HG03097 (cell line): ENCODE results near the gene MRPL57.
A peak's percentile ranks its signal among the peaks of the same experiment; 100 is the strongest.
"Not testable (repeated sequence)": the region's sequence is repeated elsewhere in the genome, so short reads cannot be mapped to it uniquely, and the experiment has no call there.

ENCODE experiments used
- ATAC-seq: cut with Tn5 transposase; IDR thresholded peaks from one replicate; pipeline ENCODE4 v1.9.1; 2021; ENCODE audit not compliant: unreplicated experiment, low FRiP score

MRPL57 gene

DNA sequence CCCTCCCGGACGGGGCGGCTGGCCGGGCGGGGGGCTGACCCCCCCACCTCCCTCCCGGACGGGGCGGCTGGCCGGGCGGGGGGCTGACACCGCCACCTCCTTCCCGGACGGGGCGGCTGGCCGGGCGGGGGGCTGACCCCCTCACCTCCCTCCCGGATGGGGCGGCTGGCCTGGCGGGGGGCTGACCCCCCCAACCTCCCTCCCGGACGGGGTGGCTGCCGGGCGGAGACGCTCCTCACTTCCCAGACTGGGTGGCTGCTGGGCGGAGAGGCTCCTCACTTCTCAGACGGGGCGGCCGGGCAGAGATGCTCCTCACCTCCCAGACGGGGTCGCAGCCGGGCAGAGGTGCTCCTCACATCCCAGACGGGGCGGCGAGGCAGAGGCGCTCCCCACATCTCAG lies 10.0 kb downstream of the MRPL57 start:
- not testable (repeated sequence) for ATAC-seq

DNA sequence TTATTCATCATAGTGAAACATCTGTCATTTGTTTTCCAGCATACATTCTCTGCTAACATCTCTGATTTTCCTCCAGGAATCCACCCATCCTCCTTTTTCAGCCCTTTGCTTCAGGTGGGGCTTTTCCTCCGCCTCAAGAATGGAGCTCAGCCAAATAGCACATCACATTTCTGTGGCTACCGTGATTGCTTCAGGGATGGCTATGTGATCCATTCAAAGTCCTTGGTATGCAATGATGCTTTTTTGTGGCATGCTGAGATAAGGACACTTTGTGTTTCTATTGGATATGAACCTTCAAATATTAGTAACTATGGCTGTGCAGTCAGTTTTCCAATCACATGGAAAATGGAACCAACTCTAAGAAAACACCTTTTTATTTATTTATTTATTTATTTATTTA lies 18.3 kb downstream of the MRPL57 start:
- not testable (repeated sequence) for ATAC-seq

GRCh38 chr13:21197606-21198225 lies 21.3 kb downstream of the MRPL57 start:
- not testable (repeated sequence) for ATAC-seq

- not testable (repeated sequence) for ATAC-seq
These were observed 21.9 kb downstream of the MRPL57 start for GRCh38 chr13:21198391-21198790.

DNA sequence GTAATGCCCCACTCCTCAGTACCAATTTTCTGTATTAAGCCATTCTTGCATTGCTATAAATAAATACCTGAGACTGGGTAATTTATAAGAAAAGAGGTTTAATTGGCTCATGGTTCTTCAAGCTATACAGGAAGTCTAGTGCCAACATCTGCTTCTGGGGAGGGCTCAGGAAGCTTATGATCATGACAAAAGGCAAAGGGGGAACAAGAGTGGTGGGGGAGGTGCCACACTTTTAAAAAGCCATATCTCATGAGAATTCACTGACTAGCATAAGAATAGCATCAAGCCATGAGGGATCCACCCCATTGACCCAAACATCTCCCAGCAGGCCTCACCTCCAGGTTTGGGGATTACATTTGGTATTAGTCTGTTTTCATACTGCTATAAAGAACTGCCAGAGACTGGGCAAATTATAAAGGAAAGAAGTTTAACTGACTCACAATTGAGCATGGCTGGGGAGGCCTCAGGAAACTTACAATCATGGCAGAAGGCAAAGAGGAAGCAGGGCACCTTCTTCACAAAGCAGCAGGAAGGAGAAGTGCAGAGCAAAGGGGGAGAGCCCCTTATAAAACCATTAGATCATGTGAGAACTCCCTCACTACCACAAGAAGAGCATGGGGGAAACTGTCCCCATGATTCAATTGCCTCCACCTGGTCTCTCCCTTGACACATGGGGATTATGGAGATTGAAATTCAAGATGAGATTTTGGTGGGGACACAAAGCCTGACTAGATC lies 25.2 kb downstream of the MRPL57 start:
- ATAC-seq = not testable (repeated sequence)

GRCh38 chr13:21202767-21203531 lies 26.5 kb downstream of the MRPL57 start:
- ATAC-seq = no peak

DNA sequence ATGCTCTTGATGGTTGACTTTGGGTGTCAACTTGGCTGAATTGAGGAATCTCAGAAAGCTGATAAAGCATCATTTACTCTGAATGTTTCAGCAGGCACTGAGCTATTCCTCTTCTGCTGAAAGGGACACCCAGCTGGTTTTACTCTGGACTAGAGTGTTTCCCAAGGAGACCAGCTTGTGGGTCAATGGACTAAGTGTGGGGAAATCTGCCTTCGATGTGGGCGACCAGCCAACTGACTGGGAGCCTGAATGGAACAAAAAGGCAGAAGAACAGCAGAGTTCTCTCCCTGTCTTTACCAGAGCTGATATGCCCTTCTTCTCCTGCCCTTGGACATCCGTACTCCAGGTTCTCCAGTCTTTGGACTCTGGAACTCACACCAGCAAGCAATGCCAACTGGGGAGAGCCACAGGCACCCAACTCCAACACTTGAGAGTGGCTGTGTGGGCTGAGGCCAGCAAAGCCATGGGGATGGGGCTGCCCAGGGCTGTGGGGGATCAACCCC lies 32.2 kb downstream of the MRPL57 start:
- no peak for ATAC-seq

DNA sequence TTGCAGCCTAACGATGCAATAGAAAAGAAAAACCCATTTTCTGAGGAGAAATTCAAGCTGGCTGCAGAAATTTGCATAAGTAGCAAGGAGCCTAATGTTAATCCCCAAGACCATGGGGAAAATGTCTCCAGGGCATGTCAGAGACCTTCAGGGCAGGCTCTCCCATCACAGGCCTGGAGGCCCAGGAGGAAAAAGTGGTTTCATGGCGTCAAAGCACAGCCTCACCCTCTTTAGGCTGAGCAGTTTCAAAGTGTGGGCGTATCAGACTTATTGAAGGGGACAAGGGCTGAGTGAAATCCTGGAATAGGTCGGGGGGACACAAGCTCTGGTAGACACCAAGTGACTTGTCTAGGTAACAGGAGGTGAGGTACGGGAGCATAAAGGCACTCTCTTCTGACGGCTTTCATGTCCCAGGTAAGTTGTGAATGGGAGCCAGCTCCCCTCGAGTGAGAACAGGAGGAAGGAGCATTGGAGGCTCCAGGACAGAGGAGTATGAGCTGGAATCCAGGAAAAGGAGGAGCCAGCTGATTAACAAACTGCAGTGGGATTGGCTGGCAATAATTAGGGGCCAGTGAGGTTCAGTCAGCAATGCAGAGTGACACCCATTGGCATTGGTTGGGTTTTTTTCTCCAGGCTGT lies 35.8 kb downstream of the MRPL57 start:
- ATAC-seq = no peak

GRCh38 chr13:21215419-21215818 lies 39.0 kb downstream of the MRPL57 start:
- not testable (repeated sequence) for ATAC-seq

DNA sequence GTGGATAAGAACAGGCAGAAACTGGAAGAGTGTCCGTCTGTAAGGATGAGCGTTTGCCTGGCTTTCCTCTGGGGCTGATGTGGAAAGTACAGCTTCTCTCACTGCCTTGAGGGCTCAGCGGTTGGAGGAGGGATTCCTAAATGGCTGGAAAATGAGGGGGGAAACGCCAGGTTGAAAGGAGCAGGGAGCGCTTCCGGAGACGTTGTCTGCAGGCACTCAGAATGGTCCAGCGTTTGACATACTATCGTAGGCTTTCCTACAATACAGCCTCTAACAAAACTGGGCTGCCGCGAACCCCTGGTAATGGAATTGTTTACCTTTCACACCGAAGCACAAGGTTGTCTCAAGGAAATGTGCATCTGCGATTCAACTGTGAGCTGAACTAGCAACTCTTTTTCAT lies 39.9 kb downstream of the MRPL57 start:
- ATAC-seq = no peak

DNA sequence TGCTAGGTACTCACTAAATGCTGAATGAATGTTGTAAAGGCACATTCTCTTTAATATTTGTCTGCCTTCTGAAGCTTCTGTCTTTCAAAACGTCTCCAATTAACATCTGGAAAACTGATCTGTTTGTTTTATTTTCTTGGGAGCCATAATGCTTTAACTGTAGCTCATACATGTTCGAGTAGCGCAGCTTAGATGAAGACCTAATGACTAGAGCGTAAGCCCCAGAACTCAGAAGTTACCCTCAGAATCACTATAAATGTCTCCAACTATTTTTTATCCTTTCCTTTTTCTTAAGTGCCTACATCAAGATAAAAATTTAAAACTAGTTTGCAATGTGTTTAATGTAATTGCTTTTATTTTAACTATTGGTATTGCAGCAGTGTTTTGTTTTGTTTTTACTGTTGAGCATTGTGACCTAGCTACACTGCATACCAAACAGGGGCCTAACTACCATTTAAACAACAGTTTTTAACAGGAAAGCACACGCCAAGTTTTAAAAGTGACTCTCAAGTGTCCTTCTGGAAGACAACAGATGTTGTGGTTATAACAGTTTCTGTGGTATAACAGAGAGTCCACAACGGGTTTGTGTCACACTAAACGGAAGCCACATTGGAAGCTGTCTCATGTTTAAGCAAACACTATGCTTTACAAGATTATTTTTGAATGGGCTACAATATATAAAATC lies 42.0 kb downstream of the MRPL57 start:
- ATAC-seq = peak; percentile 92

GRCh38 chr13:21219036-21219381 lies 42.6 kb downstream of the MRPL57 start:
- ATAC-seq = peak; percentile 63

- not testable (repeated sequence) for ATAC-seq
These were observed 43.3 kb downstream of the MRPL57 start for GRCh38 chr13:21219716-21220115.

GRCh38 chr13:21221268-21221667 lies 44.8 kb downstream of the MRPL57 start:
- ATAC-seq = no peak

DNA sequence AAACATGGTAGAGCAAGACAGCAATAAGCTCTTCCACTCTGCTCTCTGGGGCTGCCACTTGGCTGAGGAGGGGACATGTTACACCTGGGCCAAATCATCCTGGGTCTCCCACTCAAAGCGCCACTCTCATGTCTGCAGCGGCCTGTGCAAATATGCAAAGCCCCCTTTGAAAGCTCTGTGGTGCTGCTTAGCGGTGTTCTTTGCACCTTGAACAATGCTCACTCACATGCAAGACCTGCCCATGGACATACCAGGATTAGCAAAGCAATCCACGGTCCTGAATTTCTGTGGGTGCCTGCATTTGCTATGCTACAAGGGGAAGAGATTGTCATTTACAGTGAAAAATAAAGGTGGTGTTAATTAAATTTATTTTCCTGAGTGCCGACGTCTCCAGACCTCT lies 48.6 kb downstream of the MRPL57 start:
- ATAC-seq = no peak

- no peak for ATAC-seq
These were observed 49.6 kb downstream of the MRPL57 start for GRCh38 chr13:21225841-21226581.

DNA sequence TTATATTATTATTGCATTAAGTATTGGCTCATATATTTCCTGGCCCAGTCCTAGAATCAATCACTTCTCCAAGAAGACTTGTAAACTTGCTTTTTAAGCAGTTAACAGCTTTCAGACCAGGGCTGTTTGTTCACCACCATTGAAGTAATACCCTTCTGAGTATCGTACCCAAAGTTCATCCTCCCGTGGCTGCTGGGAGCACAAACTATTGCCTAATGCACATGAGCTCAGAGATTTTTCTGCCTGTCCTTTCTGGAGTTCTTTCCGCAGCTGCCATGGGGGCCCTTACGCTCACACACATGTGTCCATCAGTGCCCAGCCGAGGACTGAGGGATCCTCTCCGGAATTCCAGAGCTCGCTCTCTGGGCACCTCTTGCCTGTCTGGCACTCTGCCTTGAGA lies 51.5 kb downstream of the MRPL57 start:
- no peak for ATAC-seq
